ENCODE results near the gene FAM76A. TPM values are rescaled to one million over a fixed set of nuclear protein-coding genes. Genes with fewer than 3 reads are reported as not detected.

FAM76A gene
- 5.2 to 6.9 TPM (median 5.6 TPM) in 5 replicates for total RNA-seq (2022; extraction: Qiagen RNA extraction; ENCODE audit: low read depth)

DNA sequence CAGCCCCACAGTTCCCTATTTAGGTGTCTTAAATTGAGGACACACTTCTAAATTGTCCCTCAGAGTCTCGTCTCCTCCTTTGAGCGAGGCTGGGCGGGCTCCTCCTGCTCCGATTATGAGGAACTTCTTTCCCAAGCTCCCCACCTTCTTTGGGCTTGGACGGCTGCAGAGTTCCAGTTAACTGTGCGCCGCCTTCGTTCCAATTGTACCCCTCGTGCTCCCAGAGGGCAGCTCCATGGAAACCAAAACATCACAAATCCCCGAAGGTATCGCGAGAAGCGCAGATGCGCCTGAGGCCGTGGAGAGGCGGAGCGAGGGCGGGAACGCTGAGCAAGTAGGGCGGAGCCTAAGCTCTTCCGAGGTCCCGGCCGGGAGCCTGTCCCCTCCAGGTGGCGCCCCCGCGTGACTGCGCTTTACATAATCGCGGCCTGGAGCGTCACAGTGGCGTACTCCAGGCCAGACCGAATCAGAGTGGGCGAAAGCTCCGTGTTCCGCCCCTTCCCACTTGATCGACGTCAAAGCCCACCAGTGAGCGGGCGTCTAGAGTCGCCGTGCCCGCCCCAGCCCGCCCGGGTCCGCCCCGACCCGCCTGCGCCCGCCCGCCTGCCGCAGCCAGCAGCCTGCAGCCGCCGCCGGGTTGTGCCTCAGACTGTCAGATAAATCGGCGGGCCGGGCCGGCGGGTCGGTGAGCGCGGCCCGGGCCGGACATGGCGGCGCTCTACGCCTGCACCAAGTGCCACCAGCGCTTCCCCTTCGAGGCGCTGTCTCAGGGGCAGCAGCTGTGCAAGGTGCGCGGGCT is at the start of gene FAM76A:
TSS of gene FAM76A (plus strand) at position 588 of the 799 bp plus-strand sequence. CDS start at position 708, 120 bp downstream.

DNA sequence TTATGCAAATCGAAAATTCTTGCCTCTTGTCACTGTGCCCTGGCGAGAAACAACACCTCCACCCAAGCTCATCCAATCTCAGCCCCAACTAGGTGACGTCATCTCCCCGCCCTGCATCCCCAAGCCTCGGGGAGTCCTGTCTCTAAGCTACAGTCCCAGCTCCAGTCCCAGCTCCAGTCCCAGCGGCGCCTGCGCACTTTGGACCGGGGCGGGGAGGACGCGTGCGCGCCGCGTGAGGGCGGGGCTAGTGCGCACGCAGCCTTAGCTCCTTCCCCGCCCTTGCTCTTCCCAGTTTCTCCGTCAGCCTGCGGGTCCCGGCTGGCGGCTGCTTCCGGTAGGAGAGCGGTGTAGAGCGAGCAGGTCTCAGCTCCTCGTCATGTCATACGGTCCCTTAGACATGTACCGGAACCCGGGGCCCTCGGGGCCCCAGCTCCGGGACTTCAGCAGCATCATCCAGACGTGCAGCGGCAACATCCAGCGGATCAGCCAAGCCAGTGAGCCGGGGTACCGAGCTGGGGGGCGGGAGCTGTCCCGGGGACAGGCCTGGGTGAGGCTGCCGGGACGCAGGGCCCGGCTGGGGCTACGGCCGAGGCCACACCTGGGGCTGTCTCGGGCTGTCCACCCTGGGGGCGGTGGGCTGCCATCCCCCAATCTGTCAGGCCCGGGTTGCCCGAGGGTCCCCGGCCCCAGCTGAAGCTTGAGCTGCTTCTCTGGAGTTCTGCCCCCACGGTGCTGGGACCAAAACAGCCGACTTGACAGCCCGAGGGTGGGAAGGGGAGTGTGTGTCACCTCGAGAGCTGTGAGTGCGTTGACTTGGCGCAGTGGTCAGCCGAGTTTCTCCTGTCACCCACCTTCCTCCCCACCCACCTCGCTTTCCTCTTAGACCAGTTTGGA is 47.4 kb downstream of the FAM76A start, which contains the start of gene STX12:
TSS of gene STX12 (plus strand) at position 288 of the 894 bp plus-strand sequence. CDS start at position 377, 89 bp downstream.

Other genes with a start within 250 kb of the FAM76A start
- 44.9 to 52.2 TPM (median 50.7 TPM) in 5 replicates for gene WASF2, start 235.8 kb upstream of the FAM76A start, total RNA-seq (2022; extraction: Qiagen RNA extraction; ENCODE audit: low read depth)
- 14.2 to 17.9 TPM (median 16.0 TPM) in 5 replicates for gene AHDC1, start 121.8 kb upstream of the FAM76A start, total RNA-seq (2022; extraction: Qiagen RNA extraction; ENCODE audit: low read depth)
- gene FGR, start 90.8 kb upstream of the FAM76A start, total RNA-seq (2022; extraction: Qiagen RNA extraction; ENCODE audit: low read depth) = 0.07 TPM in 1 of 5 replicates, not detected in the others
- 10.2 to 15.1 TPM (median 12.0 TPM) in 5 replicates for gene IFI6, start 53.8 kb upstream of the FAM76A start, total RNA-seq (2022; extraction: Qiagen RNA extraction; ENCODE audit: low read depth)
- 7.1 to 10.7 TPM (median 8.7 TPM) in 5 replicates for gene STX12, start 47.3 kb downstream of the FAM76A start, total RNA-seq (2022; extraction: Qiagen RNA extraction; ENCODE audit: low read depth)
- 37.9 to 42.6 TPM (median 39.4 TPM) in 5 replicates for gene PPP1R8, start 104.8 kb downstream of the FAM76A start, total RNA-seq (2022; extraction: Qiagen RNA extraction; ENCODE audit: low read depth)
- gene THEMIS2, start 146.6 kb downstream of the FAM76A start, total RNA-seq (2022; extraction: Qiagen RNA extraction; ENCODE audit: low read depth) = 0.40 to 1.7 TPM (median 0.83 TPM) in 5 replicates
- gene RPA2, start 188.6 kb downstream of the FAM76A start, total RNA-seq (2022; extraction: Qiagen RNA extraction; ENCODE audit: low read depth) = 36.8 to 42.7 TPM (median 40.2 TPM) in 5 replicates
- gene SMPDL3B, start 209.0 kb downstream of the FAM76A start, total RNA-seq (2022; extraction: Qiagen RNA extraction; ENCODE audit: low read depth) = 1.1 to 1.6 TPM (median 1.3 TPM) in 5 replicates
- gene XKR8, start 234.0 kb downstream of the FAM76A start, total RNA-seq (2022; extraction: Qiagen RNA extraction; ENCODE audit: low read depth) = 4.4 to 6.9 TPM (median 5.1 TPM) in 5 replicates